A673 (cell line): ENCODE results near the gene OR51B2.

Experiments
- EZH2 ChIP-seq: fragments of 200-600 bp; sonication (generic); IDR thresholded peaks from 2 replicates; pipeline ENCODE4 v1.6.1; 2017; ENCODE audit warnings: borderline replicate concordance, low read depth, mild to moderate bottlenecking, mixed read lengths, antibody characterized with exemption, low read length; ENCODE audit not compliant: poor library complexity, severe bottlenecking
- TF ChIP-seq, protein P1 (sequence below): fragments of 300-800, 200-600 bp; sonication (generic); conservative IDR thresholded peaks from 2 replicates; pipeline ENCODE4 v1.5.1; 2017; ENCODE audit warnings: low read depth, mild to moderate bottlenecking, antibody characterized with exemption, low read length, moderate library complexity, mixed read lengths

GRCh38 chr11:5288108-5288905 is 35.8 kb downstream of the OR51B2 start:
- TF ChIP-seq, protein P1, sequence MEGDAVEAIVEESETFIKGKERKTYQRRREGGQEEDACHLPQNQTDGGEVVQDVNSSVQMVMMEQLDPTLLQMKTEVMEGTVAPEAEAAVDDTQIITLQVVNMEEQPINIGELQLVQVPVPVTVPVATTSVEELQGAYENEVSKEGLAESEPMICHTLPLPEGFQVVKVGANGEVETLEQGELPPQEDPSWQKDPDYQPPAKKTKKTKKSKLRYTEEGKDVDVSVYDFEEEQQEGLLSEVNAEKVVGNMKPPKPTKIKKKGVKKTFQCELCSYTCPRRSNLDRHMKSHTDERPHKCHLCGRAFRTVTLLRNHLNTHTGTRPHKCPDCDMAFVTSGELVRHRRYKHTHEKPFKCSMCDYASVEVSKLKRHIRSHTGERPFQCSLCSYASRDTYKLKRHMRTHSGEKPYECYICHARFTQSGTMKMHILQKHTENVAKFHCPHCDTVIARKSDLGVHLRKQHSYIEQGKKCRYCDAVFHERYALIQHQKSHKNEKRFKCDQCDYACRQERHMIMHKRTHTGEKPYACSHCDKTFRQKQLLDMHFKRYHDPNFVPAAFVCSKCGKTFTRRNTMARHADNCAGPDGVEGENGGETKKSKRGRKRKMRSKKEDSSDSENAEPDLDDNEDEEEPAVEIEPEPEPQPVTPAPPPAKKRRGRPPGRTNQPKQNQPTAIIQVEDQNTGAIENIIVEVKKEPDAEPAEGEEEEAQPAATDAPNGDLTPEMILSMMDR, result no peak
- no peak for TF ChIP-seq EZH2
